HG03457 (cell line): ENCODE results near the gene VPS4A.
"Not testable (repeated sequence)": the region's sequence is repeated elsewhere in the genome, so short reads cannot be mapped to it uniquely, and the experiment has no call there.

Experiments
- ATAC-seq: cut with Tn5 transposase; IDR thresholded peaks from one replicate; pipeline ENCODE4 v1.9.1; 2021; ENCODE audit warnings: moderate number of reproducible peaks; ENCODE audit not compliant: unreplicated experiment

VPS4A gene

GRCh38 chr16:69326172-69326873 lies 15.2 kb downstream of the VPS4A start:
- ATAC-seq = no peak

GRCh38 chr16:69327585-69328310 lies 16.6 kb downstream of the VPS4A start:
- no peak for ATAC-seq

GRCh38 chr16:69328854-69329316 lies 17.7 kb downstream of the VPS4A start:
- no peak for ATAC-seq

GRCh38 chr16:69329369-69330285 lies 18.5 kb downstream of the VPS4A start:
- peak; percentile 5 for ATAC-seq

- ATAC-seq = peak; percentile 74
These were observed 19.3 kb downstream of the VPS4A start, which contains the start of gene PDF for GRCh38 chr16:69330286-69331109. Gene PDF, minus strand, starts transcription at chr16:69330588. Its CDS starts 18 bp downstream, at chr16:69330570.

GRCh38 chr16:69334696-69335095 lies 23.5 kb downstream of the VPS4A start:
- no peak for ATAC-seq

DNA sequence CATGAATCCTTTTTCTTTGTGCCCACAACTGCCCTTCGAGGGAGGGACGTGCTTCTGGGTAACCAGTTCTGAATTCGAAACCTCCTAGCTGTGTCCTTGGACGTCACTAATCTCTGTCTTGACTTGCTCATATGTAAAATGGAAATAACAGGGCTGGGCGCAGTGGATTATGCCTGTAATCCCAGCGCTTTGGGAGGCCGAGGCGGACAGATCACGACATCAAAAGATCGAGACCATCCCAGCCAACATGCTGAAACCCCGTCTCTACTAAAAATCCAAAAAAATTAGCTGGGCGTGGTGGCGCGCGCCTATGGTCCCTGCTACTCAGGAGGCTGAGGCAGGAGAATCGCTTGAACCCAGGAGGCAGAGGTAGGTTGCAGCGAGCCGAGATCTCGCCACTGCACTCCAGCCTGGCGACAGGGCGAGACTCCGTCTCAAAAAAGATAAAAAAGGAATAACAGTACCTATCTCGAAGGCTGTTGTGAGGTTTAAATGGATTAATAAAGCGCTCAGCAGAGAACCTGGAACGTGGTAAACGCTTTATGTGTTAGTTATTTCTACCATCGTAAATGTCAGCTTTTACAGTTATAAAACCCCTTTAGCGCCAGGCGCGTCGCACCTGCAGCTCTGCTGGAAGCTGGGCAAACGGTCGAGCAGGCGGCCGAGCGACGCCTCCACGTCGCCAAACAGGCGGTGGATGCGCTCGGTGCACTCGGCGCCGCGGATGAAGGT lies 27.6 kb downstream of the VPS4A start:
- ATAC-seq = no peak

- ATAC-seq = peak; percentile 65
These were observed 28.3 kb downstream of the VPS4A start, which contains the start of the genes COG8 and NIP7 for GRCh38 chr16:69339289-69340094. Gene COG8, minus strand, starts transcription at chr16:69339564. Its CDS starts 12 bp downstream, at chr16:69339552. Gene NIP7, plus strand, starts transcription at chr16:69339772. Its CDS starts 58 bp downstream, at chr16:69339830.

DNA sequence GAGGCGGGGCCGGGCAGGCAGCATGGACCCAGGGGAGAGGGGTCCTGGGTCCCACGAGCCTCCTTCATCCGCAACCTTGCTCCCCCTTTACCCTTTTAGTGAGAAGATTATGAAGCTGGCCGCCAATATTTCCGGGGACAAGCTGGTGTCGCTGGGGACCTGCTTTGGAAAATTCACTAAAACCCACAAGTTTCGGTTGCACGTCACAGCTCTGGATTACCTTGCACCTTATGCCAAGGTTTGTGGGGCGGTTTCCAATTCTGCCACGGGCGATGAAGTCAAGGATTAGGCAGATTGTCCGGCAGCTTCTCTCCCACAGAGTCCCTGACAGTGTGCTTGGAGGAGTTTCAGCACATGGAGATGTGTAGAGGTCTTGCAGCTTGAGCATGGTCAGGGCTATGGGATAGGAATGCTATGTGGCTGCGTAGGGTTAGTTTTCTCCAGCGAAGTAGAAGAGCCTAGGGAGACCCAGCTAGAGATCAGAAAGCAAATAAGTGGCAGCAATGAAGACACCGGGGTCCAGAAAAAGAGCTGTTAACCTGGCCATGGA lies 29.0 kb downstream of the VPS4A start:
- ATAC-seq = no peak

GRCh38 chr16:69344171-69344570 lies 33.0 kb downstream of the VPS4A start:
- ATAC-seq = no peak

GRCh38 chr16:69345923-69346322 lies 34.8 kb downstream of the VPS4A start:
- ATAC-seq = no peak

DNA sequence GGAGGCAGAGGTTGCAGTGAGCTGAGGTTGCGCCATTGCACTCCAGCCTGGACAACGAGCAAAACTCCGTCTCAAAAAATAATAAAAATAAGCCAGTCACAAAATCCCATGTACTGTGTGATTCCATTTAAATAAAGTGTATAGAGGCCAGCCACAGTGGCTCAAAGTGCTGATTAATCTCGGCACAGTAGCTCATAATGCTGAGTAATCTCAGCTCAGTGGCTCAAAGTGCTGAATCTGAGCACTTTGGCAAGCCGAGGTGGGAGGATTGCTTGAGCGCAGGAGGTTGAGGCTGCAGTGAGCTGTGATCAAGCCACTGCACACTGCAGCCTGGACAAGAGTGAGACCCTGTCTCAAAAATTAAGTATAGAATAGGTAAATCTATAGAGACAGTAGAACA lies 35.5 kb downstream of the VPS4A start:
- ATAC-seq = no peak

DNA sequence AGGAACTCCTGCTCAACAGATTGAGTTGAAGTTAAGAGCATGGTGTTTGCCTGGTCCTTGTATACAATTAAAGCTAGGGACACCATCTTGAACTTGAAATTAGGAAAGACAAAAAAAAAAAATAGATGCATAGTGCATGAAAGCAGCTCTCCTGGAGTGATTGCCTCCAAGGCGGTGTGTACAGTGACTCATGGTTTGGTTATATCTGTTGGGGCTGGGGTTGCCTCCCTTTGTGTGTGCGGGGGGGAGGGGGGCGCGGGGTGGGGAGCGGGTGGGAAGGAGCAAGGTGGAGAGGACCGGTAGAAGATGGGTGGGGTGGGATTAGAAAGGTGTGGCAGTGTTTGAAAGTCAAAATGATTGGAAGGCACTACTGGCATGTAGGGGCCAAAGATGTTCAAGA lies 37.1 kb downstream of the VPS4A start:
- no peak for ATAC-seq

- ATAC-seq = no peak
These were observed 38.4 kb downstream of the VPS4A start for GRCh38 chr16:69349536-69349935.

DNA sequence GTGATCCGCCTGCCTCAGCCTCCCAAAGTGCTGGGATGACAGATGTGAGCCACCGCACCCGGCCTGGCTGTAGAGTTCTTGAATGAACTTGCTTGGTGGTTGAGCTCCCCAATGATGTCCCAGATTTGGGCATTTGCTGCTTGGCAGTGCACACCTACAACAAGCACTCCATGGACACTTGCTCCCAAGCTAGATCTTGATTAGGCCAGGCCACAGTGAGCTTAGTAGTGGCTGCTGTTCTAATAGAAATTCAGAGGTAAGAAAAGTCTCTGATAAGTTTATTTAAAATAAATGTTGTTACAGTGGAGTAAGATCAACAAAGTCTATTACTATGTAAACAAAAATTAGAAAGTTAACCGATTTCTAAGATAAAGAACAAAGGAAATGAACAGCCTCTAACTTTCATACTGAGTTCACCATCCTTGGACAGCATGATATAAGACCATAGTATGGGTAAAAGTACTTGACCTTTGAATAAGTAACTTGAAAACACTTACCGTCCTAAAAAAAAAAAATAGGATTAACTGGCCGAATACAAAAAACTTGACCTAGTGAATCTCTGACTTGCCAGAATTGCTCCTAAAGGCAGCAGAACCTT lies 39.5 kb downstream of the VPS4A start:
- ATAC-seq = no peak

DNA sequence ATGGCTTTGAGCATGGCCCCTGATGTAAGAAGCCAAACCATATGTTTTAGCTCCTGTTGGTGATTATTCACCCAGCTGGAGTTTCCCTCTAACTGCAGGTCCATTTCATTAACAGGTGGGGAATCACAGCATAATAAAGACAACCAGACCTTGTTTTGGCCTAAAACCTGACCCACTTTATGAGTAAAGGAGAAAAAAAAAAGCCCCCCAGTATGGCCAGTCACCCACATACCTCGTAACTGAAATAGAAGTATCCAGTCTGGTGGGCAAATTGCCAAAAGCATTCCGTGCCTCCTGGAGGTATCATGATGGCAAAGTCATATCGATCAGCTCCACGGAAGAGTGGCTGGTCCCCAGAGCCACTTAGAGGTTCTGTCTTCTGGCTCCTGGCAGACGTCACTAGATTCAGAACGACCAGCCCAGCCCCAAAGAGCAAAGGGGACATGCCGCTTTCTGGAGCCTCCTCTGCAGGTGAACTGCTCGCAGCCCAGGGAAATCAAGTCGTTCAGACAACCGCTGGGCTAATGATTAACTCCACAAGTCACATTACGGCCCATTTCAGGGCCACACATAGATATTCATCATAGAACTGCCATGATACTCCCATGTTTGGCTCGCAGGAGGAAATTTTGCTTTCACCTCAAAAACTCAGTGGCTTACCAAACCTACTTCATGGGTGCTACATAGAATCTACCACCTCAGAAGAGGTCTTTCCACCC lies 40.3 kb downstream of the VPS4A start, which contains the start of gene TMED6:
Gene TMED6, minus strand, starts transcription at position 478 of the 719 bp plus-strand sequence. Its CDS starts 33 bp downstream, at position 445.
- ATAC-seq = no peak

DNA sequence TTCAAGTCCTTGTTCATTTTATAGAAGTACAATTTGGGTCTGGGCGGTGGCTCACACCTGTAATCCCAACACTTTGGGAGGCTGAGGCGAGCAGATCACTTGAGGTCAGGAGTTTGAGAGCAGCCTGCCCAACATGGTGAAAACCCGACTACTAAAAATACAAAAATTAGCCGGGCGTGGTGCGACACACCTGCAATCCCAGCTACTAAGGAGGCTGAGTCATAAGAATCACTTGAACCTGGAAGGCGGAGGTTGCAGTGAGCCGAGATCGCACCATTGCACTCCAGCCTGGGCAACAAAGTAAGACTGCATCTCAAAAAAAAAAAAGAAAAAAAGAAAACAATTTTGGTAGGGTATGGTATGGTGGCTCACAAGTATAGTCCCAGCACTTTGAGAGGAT lies 48.9 kb downstream of the VPS4A start:
- not testable (repeated sequence) for ATAC-seq
